ENCODE results near the gene SPEM3.

SPEM3 gene

GRCh38 chr17:7393613-7394451 is 34.8 kb upstream of the SPEM3 start:
- TF ChIP-seq ZNF274 (IDR thresholded peaks at IDR 0.05; ENCODE audit: low read depth, low read length) = no peak
- peak overlapping the region; percentile 81 for H3K4me3 ChIP-seq (ENCODE audit: low read length)

GRCh38 chr17:7394452-7395191 is 34.0 kb upstream of the SPEM3 start, which contains the start of gene PLSCR3:
PLSCR3 (minus strand) TSS chr17:7394525; CDS start chr17:7394110, 415 bp downstream.
- no peak for TF ChIP-seq ZNF274 (IDR thresholded peaks at IDR 0.05; ENCODE audit: low read depth, low read length)
- H3K4me3 ChIP-seq (ENCODE audit: low read length) = peak within 1 kb of the TSS; percentile 81

GRCh38 chr17:7396147-7396546 is 32.5 kb upstream of the SPEM3 start:
- H3K4me3 ChIP-seq (ENCODE audit: low read length) = no peak overlapping the region
- TF ChIP-seq ZNF274 (IDR thresholded peaks at IDR 0.05; ENCODE audit: low read depth, low read length) = no peak

- TF ChIP-seq ZNF274 (IDR thresholded peaks at IDR 0.05; ENCODE audit: low read depth, low read length) = no peak
- H3K4me3 ChIP-seq (ENCODE audit: low read length) = no peak overlapping the region
Measured at GRCh38 chr17:7398612-7399011, 30.0 kb upstream of the SPEM3 start.

- TF ChIP-seq ZNF274 (IDR thresholded peaks at IDR 0.05; ENCODE audit: low read depth, low read length) = no peak
- H3K4me3 ChIP-seq (ENCODE audit: low read length) = peak overlapping the region; percentile 78
Measured at GRCh38 chr17:7403043-7403726, 25.5 kb upstream of the SPEM3 start.

- peak overlapping the region; percentile 78 for H3K4me3 ChIP-seq (ENCODE audit: low read length)
- TF ChIP-seq ZNF274 (IDR thresholded peaks at IDR 0.05; ENCODE audit: low read depth, low read length) = no peak
Measured at GRCh38 chr17:7403727-7403976, 25.0 kb upstream of the SPEM3 start.

GRCh38 chr17:7403977-7404736 is 24.5 kb upstream of the SPEM3 start, which contains the start of gene TMEM256:
TMEM256 (minus strand) TSS chr17:7404097; CDS start chr17:7404084, 13 bp downstream.
- peak within 1 kb of the TSS; percentile 78 for H3K4me3 ChIP-seq (ENCODE audit: low read length)
- no peak for TF ChIP-seq ZNF274 (IDR thresholded peaks at IDR 0.05; ENCODE audit: low read depth, low read length)

- H3K4me3 ChIP-seq (ENCODE audit: low read length) = peak overlapping the region; percentile 45; the same call in 1 of the 2 replicates
- no peak for TF ChIP-seq ZNF274 (IDR thresholded peaks at IDR 0.05; ENCODE audit: low read depth, low read length)
Measured at GRCh38 chr17:7404737-7405349, 23.8 kb upstream of the SPEM3 start.

GRCh38 chr17:7405350-7406234 is 23.1 kb upstream of the SPEM3 start:
- peak overlapping the region; percentile 45; the same call in 1 of the 2 replicates for H3K4me3 ChIP-seq (ENCODE audit: low read length)
- TF ChIP-seq ZNF274 (IDR thresholded peaks at IDR 0.05; ENCODE audit: low read depth, low read length) = no peak

- no peak overlapping the region for H3K4me3 ChIP-seq (ENCODE audit: low read length)
- no peak for TF ChIP-seq ZNF274 (IDR thresholded peaks at IDR 0.05; ENCODE audit: low read depth, low read length)
Measured at GRCh38 chr17:7406235-7406825, 22.3 kb upstream of the SPEM3 start.

- H3K4me3 ChIP-seq (ENCODE audit: low read length) = no peak overlapping the region
- no peak for TF ChIP-seq ZNF274 (IDR thresholded peaks at IDR 0.05; ENCODE audit: low read depth, low read length)
Measured at GRCh38 chr17:7407082-7407481, 21.6 kb upstream of the SPEM3 start.
